CD4-positive, alpha-beta T cell (primary cell): ENCODE results near the gene CFAP61. TPM values are rescaled to one million over a fixed set of nuclear protein-coding genes. Genes with fewer than 3 reads are reported as not detected.

Source experiments
- ATAC-seq: fragments of 200-7000 bp; cut with Tn5 transposase; one replicate; pipeline ENCODE4 v1.10.0; 2022; ENCODE audit warnings: mild to moderate bottlenecking; ENCODE audit not compliant: poor library complexity
- CTCF ChIA-PET: fragments of 350-600 bp; sonication (Branson Sonifier 250); formaldehyde crosslinking; loops from one replicate; lab custom pipeline; 2021; ENCODE audit warnings: antibody characterized with exemption, inconsistent platforms; lab: Charles Lee
- POLR2A ChIA-PET: fragments of 350-600 bp; sonication (Branson Sonifier 250); formaldehyde crosslinking; loops from one replicate; lab custom pipeline; 2021; ENCODE audit warnings: antibody characterized with exemption, inconsistent platforms; lab: Charles Lee
- DNase-seq, 14 experiments: peaks; one replicate each; pipeline ENCODE4 v3.0.0-alpha.2; 2013 to 2020; ENCODE audit warnings: mixed read lengths in 2 of 14
- H3K27ac ChIP-seq, 2 donors: one replicate each; pipeline versions ENCODE4 v1.5.1 to v1.7.0; 2013; ENCODE audit warnings: low read length in 2 of 2, low read depth in 1 of 2, mild to moderate bottlenecking in 1 of 2
- H3K27me3 ChIP-seq, 2 experiments: 1 replicate in 1 of 2; 2 replicates in 1 of 2; pipeline versions ENCODE4 v1.6.1 to v1.7.0; 2013; ENCODE audit warnings: low read length in 2 of 2, control low read depth in 1 of 2, mild to moderate bottlenecking in 1 of 2, moderate library complexity in 1 of 2; ENCODE audit not compliant: insufficient read depth in 2 of 2, control insufficient read depth in 1 of 2
- H3K36me3 ChIP-seq: one replicate; pipeline ENCODE4 v1.6.1; 2013; ENCODE audit warnings: low read length, control low read depth; ENCODE audit not compliant: insufficient read depth
- H3K4me1 ChIP-seq: one replicate; pipeline ENCODE4 v1.6.1; 2013; ENCODE audit warnings: low read length, control low read depth; ENCODE audit not compliant: insufficient read depth
- H3K4me3 ChIP-seq: one replicate; pipeline ENCODE4 v1.5.1; 2013; ENCODE audit warnings: mild to moderate bottlenecking, low read length, moderate library complexity
- H3K9me3 ChIP-seq, 2 experiments: 1 replicate in 1 of 2; 2 replicates in 1 of 2; pipeline versions ENCODE4 v1.6.1 to v1.7.0; 2013; ENCODE audit warnings: low read length in 2 of 2, mild to moderate bottlenecking in 2 of 2, control low read depth in 1 of 2, moderate library complexity in 1 of 2; ENCODE audit not compliant: control insufficient read depth in 1 of 2, insufficient read depth in 1 of 2
- H3K27ac Mint-ChIP-seq: one replicate; pipeline ENCODE4 v1.8.0; 2020; ENCODE audit warnings: mixed read lengths
- H3K27me3 Mint-ChIP-seq: one replicate; pipeline ENCODE4 v1.8.0; 2021; ENCODE audit warnings: mixed read lengths
- H3K36me3 Mint-ChIP-seq: one replicate; pipeline ENCODE4 v1.8.0; 2021; ENCODE audit warnings: low read depth, mixed read lengths
- H3K4me1 Mint-ChIP-seq: one replicate; pipeline ENCODE4 v1.8.0; 2021; ENCODE audit warnings: low read depth, mixed read lengths
- H3K4me3 Mint-ChIP-seq: one replicate; pipeline ENCODE4 v1.8.0; 2020; ENCODE audit warnings: mild to moderate bottlenecking, mixed read lengths
- H3K9me3 Mint-ChIP-seq: one replicate; pipeline ENCODE4 v1.8.0; 2020; ENCODE audit warnings: mixed read lengths
- CTCF ChIP-seq: fragments of 200-600 bp; IDR thresholded peaks from one replicate; pipeline ENCODE4 v1.8.0; 2022; ENCODE audit warnings: antibody characterized with exemption, mild to moderate bottlenecking
- intact Hi-C, 2 experiments: fragments of 100-400 bp; cut with DNase I in 1 of 2; cut with micrococcal nuclease in 1 of 2; formaldehyde crosslinking; loops; one replicate each; pipeline versions ENCODE4 v1.15.1 to v1.9.0; 2023 to 2025; cut with DNase I, micrococcal nuclease
- total RNA-seq, 174 experiments: library from RNA in 2 of 174; stranded (reverse) in 2 of 174; gene quantifications; one replicate each; pipeline ENCODE4 v1.2.3 and lab custom pipeline; 2021 to 2026

The CFAP61 gene
- total RNA-seq, 2 experiments from 2014 or later = not detected

GRCh38 chr20:20299904-20300303 is 247.6 kb downstream of the CFAP61 start:
- CTCF ChIA-PET = interaction anchor here (0.7 kb wide), 1 partner anchor 23 kb away, joined by 3 read pairs; no protein-coding TSS in a partner anchor
- ATAC-seq (no peak), DNase-seq (no peak)
- Mint-ChIP-seq H3K27ac (no peak overlapping the region), H3K27me3 (peaks cover 9% of the 10 kb centered on the region), H3K4me3 (no peak overlapping the region), H3K9me3 (no peaks in the 10 kb centered on the region), H3K36me3 (no peaks in the 10 kb centered on the region), H3K4me1 (no peaks in the 10 kb centered on the region)
- Histone ChIP-seq H3K27me3 (no peaks in the 10 kb centered on the region), H3K4me1 (no peaks in the 10 kb centered on the region), H3K4me3 (no peak overlapping the region), H3K27ac (no peak overlapping the region), H3K9me3 (peaks cover 0 to 15% of the 10 kb centered on the region in 2 experiments), H3K36me3 (no peaks in the 10 kb centered on the region)
- intact Hi-C loops = no loop called here
- no peak for TF ChIP-seq CTCF
- POLR2A ChIA-PET = no interaction called here

GRCh38 chr20:20303320-20303719 is 251.0 kb downstream of the CFAP61 start:
- ATAC-seq = no peak
- CTCF ChIA-PET = no interaction called here
- no peak for TF ChIP-seq CTCF
- peaks cover 0 to 8% of the 10 kb centered on the region in 2 experiments for H3K9me3 ChIP-seq
- Mint-ChIP-seq H3K36me3 (no peaks in the 10 kb centered on the region), H3K27me3 (peaks cover 6% of the 10 kb centered on the region), H3K9me3 (no peaks in the 10 kb centered on the region), H3K4me1 (no peaks in the 10 kb centered on the region), H3K4me3 (no peak overlapping the region), H3K27ac (no peak overlapping the region)
- no peaks in the 10 kb centered on the region for H3K27me3 ChIP-seq
- intact Hi-C loops = no loop called here
- no peak for DNase-seq
- H3K4me3 ChIP-seq = no peak overlapping the region
- H3K36me3 ChIP-seq = no peaks in the 10 kb centered on the region
- no peak overlapping the region for H3K27ac ChIP-seq
- POLR2A ChIA-PET = no interaction called here
- no peaks in the 10 kb centered on the region for H3K4me1 ChIP-seq

GRCh38 chr20:20303742-20304141 is 251.4 kb downstream of the CFAP61 start:
- no peak for ATAC-seq
- Mint-ChIP-seq H3K9me3 (no peaks in the 10 kb centered on the region), H3K27ac (no peak overlapping the region), H3K36me3 (no peaks in the 10 kb centered on the region), H3K4me1 (no peaks in the 10 kb centered on the region), H3K4me3 (no peak overlapping the region), H3K27me3 (peaks cover 6% of the 10 kb centered on the region)
- H3K36me3 ChIP-seq = no peaks in the 10 kb centered on the region
- H3K4me3 ChIP-seq = no peak overlapping the region
- no peaks in the 10 kb centered on the region for H3K4me1 ChIP-seq
- H3K9me3 ChIP-seq = peaks cover 0 to 6% of the 10 kb centered on the region in 2 experiments
- H3K27ac ChIP-seq = no peak overlapping the region
- no peak for TF ChIP-seq CTCF
- POLR2A ChIA-PET = no interaction called here
- intact Hi-C loops = no loop called here
- CTCF ChIA-PET = no interaction called here
- peak in 2 of 14 experiments; percentile 11 to 23 for DNase-seq
- H3K27me3 ChIP-seq = no peaks in the 10 kb centered on the region
